ENCODE data around the gene CDK10. TPM values are rescaled to one million over a fixed set of nuclear protein-coding genes. Genes with fewer than 3 reads are reported as not detected.

Gene CDK10
- total RNA-seq, 1 experiment from 2014 or later = 52.6 TPM

DNA sequence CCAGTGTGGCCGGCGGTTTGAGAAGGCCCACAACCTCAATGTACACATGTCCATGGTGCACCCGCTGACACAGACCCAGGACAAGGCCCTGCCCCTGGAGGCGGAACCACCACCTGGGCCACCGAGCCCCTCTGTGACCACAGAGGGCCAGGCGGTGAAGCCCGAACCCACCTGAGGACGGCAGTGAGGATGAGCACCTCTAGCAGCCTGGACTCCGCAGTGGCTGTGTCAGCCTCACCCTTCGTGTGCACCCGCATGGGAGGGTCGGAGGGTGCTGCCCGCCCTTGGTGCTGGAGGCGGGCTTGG is 51.5 kb downstream of the CDK10 start:
- POLR2A ChIA-PET = no interaction called here
- ATAC-seq (peak; percentile 17; the same call in 1 of the 2 replicates), DNase-seq (ENCODE audit: low read depth, low spot score) (no peak)
- CTCF ChIA-PET = no interaction called here
- no TSS peak for BruUV-seq (replicated peaks)
- TF ChIP-seq, protein P1, sequence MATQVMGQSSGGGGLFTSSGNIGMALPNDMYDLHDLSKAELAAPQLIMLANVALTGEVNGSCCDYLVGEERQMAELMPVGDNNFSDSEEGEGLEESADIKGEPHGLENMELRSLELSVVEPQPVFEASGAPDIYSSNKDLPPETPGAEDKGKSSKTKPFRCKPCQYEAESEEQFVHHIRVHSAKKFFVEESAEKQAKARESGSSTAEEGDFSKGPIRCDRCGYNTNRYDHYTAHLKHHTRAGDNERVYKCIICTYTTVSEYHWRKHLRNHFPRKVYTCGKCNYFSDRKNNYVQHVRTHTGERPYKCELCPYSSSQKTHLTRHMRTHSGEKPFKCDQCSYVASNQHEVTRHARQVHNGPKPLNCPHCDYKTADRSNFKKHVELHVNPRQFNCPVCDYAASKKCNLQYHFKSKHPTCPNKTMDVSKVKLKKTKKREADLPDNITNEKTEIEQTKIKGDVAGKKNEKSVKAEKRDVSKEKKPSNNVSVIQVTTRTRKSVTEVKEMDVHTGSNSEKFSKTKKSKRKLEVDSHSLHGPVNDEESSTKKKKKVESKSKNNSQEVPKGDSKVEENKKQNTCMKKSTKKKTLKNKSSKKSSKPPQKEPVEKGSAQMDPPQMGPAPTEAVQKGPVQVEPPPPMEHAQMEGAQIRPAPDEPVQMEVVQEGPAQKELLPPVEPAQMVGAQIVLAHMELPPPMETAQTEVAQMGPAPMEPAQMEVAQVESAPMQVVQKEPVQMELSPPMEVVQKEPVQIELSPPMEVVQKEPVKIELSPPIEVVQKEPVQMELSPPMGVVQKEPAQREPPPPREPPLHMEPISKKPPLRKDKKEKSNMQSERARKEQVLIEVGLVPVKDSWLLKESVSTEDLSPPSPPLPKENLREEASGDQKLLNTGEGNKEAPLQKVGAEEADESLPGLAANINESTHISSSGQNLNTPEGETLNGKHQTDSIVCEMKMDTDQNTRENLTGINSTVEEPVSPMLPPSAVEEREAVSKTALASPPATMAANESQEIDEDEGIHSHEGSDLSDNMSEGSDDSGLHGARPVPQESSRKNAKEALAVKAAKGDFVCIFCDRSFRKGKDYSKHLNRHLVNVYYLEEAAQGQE (IDR thresholded peaks at IDR 0.05; ENCODE audit: insufficient read depth in 1 of 2, low read depth in 2 of 2, low read length in 1 of 2) = no peak
- no peak for TF ChIP-seq TCF7L2 (IDR thresholded peaks at IDR 0.05; ENCODE audit: low read depth, low read length)
- TF ChIP-seq POLR2AphosphoS5 (IDR thresholded peaks at IDR 0.05; ENCODE audit: low read depth, low read length) = no peak; the same call in 1 of the 2 replicates
- TF ChIP-seq, protein P2, sequence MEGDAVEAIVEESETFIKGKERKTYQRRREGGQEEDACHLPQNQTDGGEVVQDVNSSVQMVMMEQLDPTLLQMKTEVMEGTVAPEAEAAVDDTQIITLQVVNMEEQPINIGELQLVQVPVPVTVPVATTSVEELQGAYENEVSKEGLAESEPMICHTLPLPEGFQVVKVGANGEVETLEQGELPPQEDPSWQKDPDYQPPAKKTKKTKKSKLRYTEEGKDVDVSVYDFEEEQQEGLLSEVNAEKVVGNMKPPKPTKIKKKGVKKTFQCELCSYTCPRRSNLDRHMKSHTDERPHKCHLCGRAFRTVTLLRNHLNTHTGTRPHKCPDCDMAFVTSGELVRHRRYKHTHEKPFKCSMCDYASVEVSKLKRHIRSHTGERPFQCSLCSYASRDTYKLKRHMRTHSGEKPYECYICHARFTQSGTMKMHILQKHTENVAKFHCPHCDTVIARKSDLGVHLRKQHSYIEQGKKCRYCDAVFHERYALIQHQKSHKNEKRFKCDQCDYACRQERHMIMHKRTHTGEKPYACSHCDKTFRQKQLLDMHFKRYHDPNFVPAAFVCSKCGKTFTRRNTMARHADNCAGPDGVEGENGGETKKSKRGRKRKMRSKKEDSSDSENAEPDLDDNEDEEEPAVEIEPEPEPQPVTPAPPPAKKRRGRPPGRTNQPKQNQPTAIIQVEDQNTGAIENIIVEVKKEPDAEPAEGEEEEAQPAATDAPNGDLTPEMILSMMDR (IDR thresholded peaks at IDR 0.05) = no peak
- TF ChIP-seq SIN3A (IDR thresholded peaks at IDR 0.05; ENCODE audit: borderline replicate concordance, insufficient read depth, low read depth, low read length) = no peak
- intact Hi-C loops (cut with micrococcal nuclease; ENCODE audit: unreplicated experiment) = no loop called here
- peaks cover 2% of the 10 kb centered on the region; the same call in 1 of the 2 replicates for H3K36me3 ChIP-seq (ENCODE audit: control insufficient read depth, insufficient read depth, low read length)
- H3K27me3 ChIP-seq (ENCODE audit: control insufficient read depth, insufficient read depth, low read length) = no peaks in the 10 kb centered on the region
- no peak overlapping the region for H3K27ac ChIP-seq (ENCODE audit: low read length)
- in situ Hi-C loops (cut with HindIII; ENCODE audit: low pct_unique_long_range_greater_than_20kb, low sequenced_read_pairs) = no loop called here
- H3K4me1 ChIP-seq (ENCODE audit: control insufficient read depth, insufficient read depth, low read length) = no peaks in the 10 kb centered on the region
- no peaks in the 10 kb centered on the region for H3K9me3 ChIP-seq (ENCODE audit: control insufficient read depth, insufficient read depth, low read depth, low read length)
- no peak overlapping the region for H3K4me3 ChIP-seq (ENCODE audit: low read depth in 2 of 2, low read length in 2 of 2)

DNA sequence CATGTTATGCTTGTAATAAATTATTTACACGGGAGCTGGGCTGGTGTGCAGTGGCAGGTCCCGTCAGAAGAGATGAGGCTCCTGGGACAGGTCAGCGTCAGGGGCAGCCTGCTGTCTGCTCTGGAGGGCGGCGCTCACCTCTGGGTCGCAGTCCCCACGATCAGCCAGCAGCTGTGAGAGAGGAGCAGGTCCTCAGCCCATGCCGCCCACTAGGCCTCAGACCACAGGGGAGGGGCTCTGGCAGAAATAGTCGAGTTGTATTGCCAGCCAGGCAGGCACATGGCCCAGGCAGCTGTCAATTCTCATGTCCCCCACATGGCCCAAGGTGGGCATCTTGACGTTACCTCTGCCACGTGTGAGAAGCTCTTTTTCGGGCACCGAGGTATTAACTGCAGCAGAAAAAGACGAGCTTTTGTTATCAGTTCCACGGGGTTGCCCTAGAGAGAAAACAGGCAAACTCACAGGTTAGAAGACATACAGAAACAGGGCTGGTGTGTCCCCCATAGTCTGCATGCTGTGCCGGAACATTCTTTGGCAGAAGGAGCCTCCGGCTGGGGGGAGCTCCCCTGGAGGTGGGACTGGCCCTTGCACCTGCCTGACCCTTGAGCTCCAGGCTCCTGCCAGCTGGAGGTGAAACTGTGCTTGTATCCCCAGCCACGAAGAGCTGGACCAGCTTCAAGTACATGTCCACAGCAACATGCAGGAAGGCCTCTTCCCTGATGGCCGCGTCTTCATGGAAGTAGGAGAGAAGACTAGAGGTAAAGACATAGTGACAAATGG is 52.2 kb downstream of the CDK10 start:
- intact Hi-C loops (cut with micrococcal nuclease; ENCODE audit: unreplicated experiment) (no loop called here), in situ Hi-C loops (cut with HindIII; ENCODE audit: low pct_unique_long_range_greater_than_20kb, low sequenced_read_pairs) (no loop called here)
- H3K4me1 ChIP-seq (ENCODE audit: control insufficient read depth, insufficient read depth, low read length) = no peaks in the 10 kb centered on the region
- CTCF ChIA-PET = no interaction called here
- ATAC-seq = peak; percentile 58
- H3K9me3 ChIP-seq (ENCODE audit: control insufficient read depth, insufficient read depth, low read depth, low read length) = no peaks in the 10 kb centered on the region
- TF ChIP-seq, protein P2 (IDR thresholded peaks at IDR 0.05) = no peak
- no peaks in the 10 kb centered on the region for H3K27me3 ChIP-seq (ENCODE audit: control insufficient read depth, insufficient read depth, low read length)
- BruUV-seq (replicated peaks) = TSS peak; percentile 50
- H3K36me3 ChIP-seq (ENCODE audit: control insufficient read depth, insufficient read depth, low read length) = peaks cover 2% of the 10 kb centered on the region; the same call in 1 of the 2 replicates
- no peak overlapping the region for H3K27ac ChIP-seq (ENCODE audit: low read length)
- POLR2A ChIA-PET = interaction anchor here (0.6 kb wide), 1 partner anchor 35 kb away, joined by 4 read pairs; no protein-coding TSS in a partner anchor
- DNase-seq (ENCODE audit: low read depth, low spot score) = no peak
- no peak overlapping the region for H3K4me3 ChIP-seq (ENCODE audit: low read depth in 2 of 2, low read length in 2 of 2)
